HG02870 (cell line): ENCODE measurements around the gene MARK2.

Source experiments
- ATAC-seq: cut with Tn5 transposase; IDR thresholded peaks from one replicate; pipeline ENCODE4 v1.9.1; 2021; ENCODE audit warnings: mild to moderate bottlenecking, moderate library complexity; ENCODE audit not compliant: unreplicated experiment

Gene MARK2

GRCh38 chr11:63829823-63830489 lies 9.0 kb upstream of the MARK2 start:
- ATAC-seq: no peak

GRCh38 chr11:63831326-63831725 lies 7.6 kb upstream of the MARK2 start:
- ATAC-seq: no peak

GRCh38 chr11:63832336-63832735 lies 6.6 kb upstream of the MARK2 start:
- ATAC-seq: no peak

GRCh38 chr11:63833048-63833447 lies 5.9 kb upstream of the MARK2 start:
- no peak for ATAC-seq

GRCh38 chr11:63834535-63835157 lies 4.3 kb upstream of the MARK2 start:
- ATAC-seq: no peak

GRCh38 chr11:63835158-63835545 lies 3.8 kb upstream of the MARK2 start:
- ATAC-seq: no peak

GRCh38 chr11:63837027-63837688 lies 1.8 kb upstream of the MARK2 start:
- ATAC-seq: no peak

- no peak for ATAC-seq
Measured at GRCh38 chr11:63837739-63838138, 1.2 kb upstream of the MARK2 start.

- ATAC-seq: no peak
Measured at GRCh38 chr11:63838150-63838677, 696 bp upstream of the MARK2 start.

- no peak for ATAC-seq
Measured at GRCh38 chr11:63839508-63840355, 822 bp downstream of the MARK2 start.

GRCh38 chr11:63840356-63841060 lies 1.6 kb downstream of the MARK2 start:
- ATAC-seq: no peak

- no peak for ATAC-seq
Measured at GRCh38 chr11:63841554-63841953, 2.6 kb downstream of the MARK2 start.

- no peak for ATAC-seq
Measured at GRCh38 chr11:63843041-63843440, 4.1 kb downstream of the MARK2 start.

- no peak for ATAC-seq
Measured at GRCh38 chr11:63844836-63845235, 5.9 kb downstream of the MARK2 start.

GRCh38 chr11:63845303-63845702 lies 6.4 kb downstream of the MARK2 start:
- no peak for ATAC-seq

- no peak for ATAC-seq
Measured at GRCh38 chr11:63845911-63846310, 7.0 kb downstream of the MARK2 start.

- ATAC-seq: no peak
Measured at GRCh38 chr11:63846897-63847296, 8.0 kb downstream of the MARK2 start.

- ATAC-seq: no peak
Measured at GRCh38 chr11:63847363-63847762, 8.5 kb downstream of the MARK2 start.

GRCh38 chr11:63849691-63850090 lies 10.8 kb downstream of the MARK2 start:
- no peak for ATAC-seq

- ATAC-seq: no peak
Measured at GRCh38 chr11:63850920-63851319, 12.0 kb downstream of the MARK2 start.

GRCh38 chr11:63851364-63851763 lies 12.5 kb downstream of the MARK2 start:
- no peak for ATAC-seq
